HepG2 (cell line): ENCODE results near the gene SRCAP. TPM values are rescaled to one million over a fixed set of nuclear protein-coding genes. Genes with fewer than 3 reads are reported as not detected.

ENCODE experiments used
- CBFB ChIP-seq: sonication (generic); formaldehyde crosslinking; IDR thresholded peaks from 2 replicates; pipeline ENCODE4 v1.4.0; 2020; ENCODE audit warnings: missing genetic modification reagents
- HMG20B ChIP-seq: conservative IDR thresholded peaks from 2 replicates; pipeline ENCODE4 v1.6.1; 2016; ENCODE audit warnings: missing genetic modification reagents, missing compliant biosample characterization
- IRX3 ChIP-seq: sonication (generic); formaldehyde crosslinking; IDR thresholded peaks from 2 replicates; pipeline ENCODE4 v1.8.1; 2023; ENCODE audit warnings: mild to moderate bottlenecking, low read depth, missing genetic modification reagents, borderline replicate concordance
- NFIC ChIP-seq: IDR thresholded peaks from 2 replicates; pipeline ENCODE4 v1.6.1; 2012; ENCODE audit warnings: mild to moderate bottlenecking, low read length, inconsistent platforms
- PHF20 ChIP-seq: sonication (generic); formaldehyde crosslinking; IDR thresholded peaks from 2 replicates; pipeline ENCODE4 v1.5.0; 2020; ENCODE audit warnings: mild to moderate bottlenecking, missing genetic modification reagents
- RXRB ChIP-seq: IDR thresholded peaks from 2 replicates; pipeline ENCODE4 v1.6.1; 2016; ENCODE audit warnings: borderline replicate concordance, missing genetic modification reagents, missing compliant biosample characterization
- ZBTB1 ChIP-seq: sonication (generic); formaldehyde crosslinking; IDR thresholded peaks from 2 replicates; pipeline ENCODE4 v1.4.0; 2020; ENCODE audit warnings: missing genetic modification reagents, borderline replicate concordance
- ZNF264 ChIP-seq: sonication (generic); formaldehyde crosslinking; IDR thresholded peaks from 2 replicates; pipeline ENCODE4 v1.4.0; 2020; ENCODE audit warnings: missing genetic modification reagents
- ZNF451 ChIP-seq: sonication (generic); formaldehyde crosslinking; IDR thresholded peaks from 2 replicates; pipeline ENCODE4 v1.5.0; 2020; ENCODE audit warnings: mild to moderate bottlenecking, missing genetic modification reagents
- ZNF598 ChIP-seq: sonication (generic); formaldehyde crosslinking; IDR thresholded peaks from 2 replicates; pipeline ENCODE4 v1.5.1; 2020; ENCODE audit warnings: mild to moderate bottlenecking, missing genetic modification reagents, borderline replicate concordance
- ZNF605 ChIP-seq: sonication (generic); formaldehyde crosslinking; IDR thresholded peaks from 2 replicates; pipeline ENCODE4 v1.8.0; 2022; ENCODE audit warnings: mild to moderate bottlenecking, missing genetic modification reagents
- ZNF768 ChIP-seq: sonication (generic); formaldehyde crosslinking; IDR thresholded peaks from 2 replicates; pipeline ENCODE4 v1.4.0; 2020; ENCODE audit warnings: missing genetic modification reagents
- ZSCAN20 ChIP-seq: sonication (generic); formaldehyde crosslinking; IDR thresholded peaks from 2 replicates; pipeline ENCODE4 v1.4.0; 2020; ENCODE audit warnings: missing genetic modification reagents, mild to moderate bottlenecking, borderline replicate concordance
- polyA plus RNA-seq, 8 experiments: library from polyadenylated mRNA; depleted of rRNA in 3 of 8; stranded (reverse) in 7 of 8; unstranded in 1 of 8; fragments of >200 nt; fragmentation: Illumina TruSeq in 4 of 8; extraction: Trizol in 4 of 8; gene quantifications; 2 replicates each; pipeline versions ENCODE4 v1.2.1 to v1.2.3, GENCODE V29; 2011 to 2016; ENCODE audit warnings: low read depth in 4 of 8, missing spikeins in 1 of 8, mixed read lengths in 1 of 8; ENCODE audit not compliant: insufficient read depth in 1 of 8
- total RNA-seq, 5 experiments: library from RNA; depleted of rRNA; stranded (reverse); fragments of >200 nt; fragmentation: Illumina TruSeq; extraction: Trizol; gene quantifications; 2 replicates each; pipeline ENCODE4 v1.2.3, GENCODE V29; 2016; ENCODE audit warnings: low read depth in 1 of 5
- TF ChIP-seq, protein P1 (sequence below): sonication (generic); formaldehyde crosslinking; IDR thresholded peaks from 2 replicates; pipeline ENCODE4 v1.5.1; 2020; ENCODE audit warnings: missing genetic modification reagents, mild to moderate bottlenecking, borderline replicate concordance
- TF ChIP-seq, protein P2 (sequence below): sonication (generic); formaldehyde crosslinking; IDR thresholded peaks from 2 replicates; pipeline ENCODE4 v1.4.0; 2020; ENCODE audit warnings: missing genetic modification reagents
- TF ChIP-seq, protein P3 (sequence below): sonication (generic); formaldehyde crosslinking; conservative IDR thresholded peaks from 2 replicates; pipeline ENCODE4 v1.8.0; 2022; ENCODE audit warnings: missing genetic modification reagents
- TF ChIP-seq, protein P4 (sequence below): IDR thresholded peaks from 2 replicates; pipeline ENCODE4 v1.6.1; 2016; ENCODE audit warnings: control low read depth
- TF ChIP-seq, protein P5 (sequence below): sonication (generic); formaldehyde crosslinking; IDR thresholded peaks from 2 replicates; pipeline ENCODE4 v1.5.0; 2020; ENCODE audit warnings: mild to moderate bottlenecking, missing genetic modification reagents

Gene SRCAP
- total and polyA plus RNA-seq, 2 of the 13 experiments (the other 11 are each of a cell fraction or from before 2014, with no cell fraction given): 4.9 to 9.0 TPM

DNA sequence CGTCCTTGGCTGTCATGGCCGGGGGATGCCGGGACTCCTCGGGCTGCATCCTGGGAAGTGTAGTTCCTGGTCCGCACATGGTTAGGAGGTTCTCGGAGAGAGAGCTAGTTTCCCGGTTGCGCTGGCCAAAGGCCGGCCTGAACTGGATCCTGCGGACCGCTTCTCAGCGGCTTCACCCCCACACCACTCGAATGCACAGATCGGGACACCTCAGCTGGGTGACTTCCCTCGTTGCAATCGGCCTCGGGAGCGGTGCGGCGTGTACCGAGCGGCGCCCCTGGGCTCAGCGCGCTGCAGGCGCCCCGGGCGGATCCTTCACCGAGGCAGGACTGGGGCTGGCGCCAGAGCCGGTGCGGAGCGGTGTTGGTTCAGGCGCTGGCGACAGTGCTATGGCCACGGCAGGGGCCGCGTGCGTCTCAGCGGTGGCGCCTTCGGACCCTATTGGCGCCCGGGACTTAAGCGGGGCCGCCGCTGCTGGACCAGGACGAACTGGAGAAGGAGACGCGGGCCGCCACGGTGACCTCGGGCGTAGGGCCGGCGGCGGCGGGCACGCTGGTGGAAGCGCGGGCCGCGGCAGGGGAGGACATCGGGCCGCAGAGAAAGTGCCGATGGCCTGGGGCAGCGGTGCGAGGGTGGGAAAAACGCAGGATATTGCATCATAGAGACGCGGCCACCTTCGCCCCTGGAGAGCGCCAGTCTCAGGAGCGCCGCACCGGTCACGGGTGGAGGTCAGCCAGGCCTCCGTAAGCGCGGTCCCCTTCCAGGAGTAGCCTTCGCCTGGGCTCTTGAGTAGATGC lies 76.6 kb downstream of the SRCAP start (continued):
- TF ChIP-seq, protein P1, sequence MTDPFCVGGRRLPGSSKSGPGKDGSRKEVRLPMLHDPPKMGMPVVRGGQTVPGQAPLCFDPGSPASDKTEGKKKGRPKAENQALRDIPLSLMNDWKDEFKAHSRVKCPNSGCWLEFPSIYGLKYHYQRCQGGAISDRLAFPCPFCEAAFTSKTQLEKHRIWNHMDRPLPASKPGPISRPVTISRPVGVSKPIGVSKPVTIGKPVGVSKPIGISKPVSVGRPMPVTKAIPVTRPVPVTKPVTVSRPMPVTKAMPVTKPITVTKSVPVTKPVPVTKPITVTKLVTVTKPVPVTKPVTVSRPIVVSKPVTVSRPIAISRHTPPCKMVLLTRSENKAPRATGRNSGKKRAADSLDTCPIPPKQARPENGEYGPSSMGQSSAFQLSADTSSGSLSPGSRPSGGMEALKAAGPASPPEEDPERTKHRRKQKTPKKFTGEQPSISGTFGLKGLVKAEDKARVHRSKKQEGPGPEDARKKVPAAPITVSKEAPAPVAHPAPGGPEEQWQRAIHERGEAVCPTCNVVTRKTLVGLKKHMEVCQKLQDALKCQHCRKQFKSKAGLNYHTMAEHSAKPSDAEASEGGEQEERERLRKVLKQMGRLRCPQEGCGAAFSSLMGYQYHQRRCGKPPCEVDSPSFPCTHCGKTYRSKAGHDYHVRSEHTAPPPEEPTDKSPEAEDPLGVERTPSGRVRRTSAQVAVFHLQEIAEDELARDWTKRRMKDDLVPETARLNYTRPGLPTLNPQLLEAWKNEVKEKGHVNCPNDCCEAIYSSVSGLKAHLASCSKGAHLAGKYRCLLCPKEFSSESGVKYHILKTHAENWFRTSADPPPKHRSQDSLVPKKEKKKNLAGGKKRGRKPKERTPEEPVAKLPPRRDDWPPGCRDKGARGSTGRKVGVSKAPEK (CRISPR knock-in tag): no peak
- TF ChIP-seq HMG20B: no peak
- peak; percentile 74; the same call in 1 of the 2 replicates for TF ChIP-seq ZNF768 (CRISPR knock-in tag)
- TF ChIP-seq PHF20 (CRISPR knock-in tag): peak; percentile 72; the same call in 1 of the 2 replicates
- peak; percentile 80; the same call in 1 of the 2 replicates for TF ChIP-seq ZNF451 (CRISPR knock-in tag)
- TF ChIP-seq, protein P2, sequence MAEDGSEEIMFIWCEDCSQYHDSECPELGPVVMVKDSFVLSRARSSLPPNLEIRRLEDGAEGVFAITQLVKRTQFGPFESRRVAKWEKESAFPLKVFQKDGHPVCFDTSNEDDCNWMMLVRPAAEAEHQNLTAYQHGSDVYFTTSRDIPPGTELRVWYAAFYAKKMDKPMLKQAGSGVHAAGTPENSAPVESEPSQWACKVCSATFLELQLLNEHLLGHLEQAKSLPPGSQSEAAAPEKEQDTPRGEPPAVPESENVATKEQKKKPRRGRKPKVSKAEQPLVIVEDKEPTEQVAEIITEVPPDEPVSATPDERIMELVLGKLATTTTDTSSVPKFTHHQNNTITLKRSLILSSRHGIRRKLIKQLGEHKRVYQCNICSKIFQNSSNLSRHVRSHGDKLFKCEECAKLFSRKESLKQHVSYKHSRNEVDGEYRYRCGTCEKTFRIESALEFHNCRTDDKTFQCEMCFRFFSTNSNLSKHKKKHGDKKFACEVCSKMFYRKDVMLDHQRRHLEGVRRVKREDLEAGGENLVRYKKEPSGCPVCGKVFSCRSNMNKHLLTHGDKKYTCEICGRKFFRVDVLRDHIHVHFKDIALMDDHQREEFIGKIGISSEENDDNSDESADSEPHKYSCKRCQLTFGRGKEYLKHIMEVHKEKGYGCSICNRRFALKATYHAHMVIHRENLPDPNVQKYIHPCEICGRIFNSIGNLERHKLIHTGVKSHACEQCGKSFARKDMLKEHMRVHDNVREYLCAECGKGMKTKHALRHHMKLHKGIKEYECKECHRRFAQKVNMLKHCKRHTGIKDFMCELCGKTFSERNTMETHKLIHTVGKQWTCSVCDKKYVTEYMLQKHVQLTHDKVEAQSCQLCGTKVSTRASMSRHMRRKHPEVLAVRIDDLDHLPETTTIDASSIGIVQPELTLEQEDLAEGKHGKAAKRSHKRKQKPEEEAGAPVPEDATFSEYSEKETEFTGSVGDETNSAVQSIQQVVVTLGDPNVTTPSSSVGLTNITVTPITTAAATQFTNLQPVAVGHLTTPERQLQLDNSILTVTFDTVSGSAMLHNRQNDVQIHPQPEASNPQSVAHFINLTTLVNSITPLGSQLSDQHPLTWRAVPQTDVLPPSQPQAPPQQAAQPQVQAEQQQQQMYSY (CRISPR knock-in tag): peak; percentile 85
- TF ChIP-seq IRX3 (CRISPR knock-in tag): peak; percentile 90
- TF ChIP-seq, protein P3, sequence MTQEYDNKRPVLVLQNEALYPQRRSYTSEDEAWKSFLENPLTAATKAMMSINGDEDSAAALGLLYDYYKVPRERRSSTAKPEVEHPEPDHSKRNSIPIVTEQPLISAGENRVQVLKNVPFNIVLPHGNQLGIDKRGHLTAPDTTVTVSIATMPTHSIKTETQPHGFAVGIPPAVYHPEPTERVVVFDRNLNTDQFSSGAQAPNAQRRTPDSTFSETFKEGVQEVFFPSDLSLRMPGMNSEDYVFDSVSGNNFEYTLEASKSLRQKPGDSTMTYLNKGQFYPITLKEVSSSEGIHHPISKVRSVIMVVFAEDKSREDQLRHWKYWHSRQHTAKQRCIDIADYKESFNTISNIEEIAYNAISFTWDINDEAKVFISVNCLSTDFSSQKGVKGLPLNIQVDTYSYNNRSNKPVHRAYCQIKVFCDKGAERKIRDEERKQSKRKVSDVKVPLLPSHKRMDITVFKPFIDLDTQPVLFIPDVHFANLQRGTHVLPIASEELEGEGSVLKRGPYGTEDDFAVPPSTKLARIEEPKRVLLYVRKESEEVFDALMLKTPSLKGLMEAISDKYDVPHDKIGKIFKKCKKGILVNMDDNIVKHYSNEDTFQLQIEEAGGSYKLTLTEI (CRISPR knock-in tag): no peak
- 0 out of 2 replicates have a peak, but pooled peaks have one; percentile 43 for TF ChIP-seq NFIC
- TF ChIP-seq, protein P4, sequence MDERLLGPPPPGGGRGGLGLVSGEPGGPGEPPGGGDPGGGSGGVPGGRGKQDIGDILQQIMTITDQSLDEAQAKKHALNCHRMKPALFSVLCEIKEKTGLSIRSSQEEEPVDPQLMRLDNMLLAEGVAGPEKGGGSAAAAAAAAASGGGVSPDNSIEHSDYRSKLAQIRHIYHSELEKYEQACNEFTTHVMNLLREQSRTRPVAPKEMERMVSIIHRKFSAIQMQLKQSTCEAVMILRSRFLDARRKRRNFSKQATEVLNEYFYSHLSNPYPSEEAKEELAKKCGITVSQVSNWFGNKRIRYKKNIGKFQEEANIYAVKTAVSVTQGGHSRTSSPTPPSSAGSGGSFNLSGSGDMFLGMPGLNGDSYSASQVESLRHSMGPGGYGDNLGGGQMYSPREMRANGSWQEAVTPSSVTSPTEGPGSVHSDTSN: no peak
- TF ChIP-seq CBFB (CRISPR knock-in tag): peak; percentile 39
- TF ChIP-seq ZNF264: no peak; the same call in 1 of the 2 replicates
- TF ChIP-seq ZSCAN20 (CRISPR knock-in tag): no peak; the same call in 1 of the 2 replicates
- peak; percentile 96 for TF ChIP-seq ZNF598 (CRISPR knock-in tag)
- TF ChIP-seq, protein P5, sequence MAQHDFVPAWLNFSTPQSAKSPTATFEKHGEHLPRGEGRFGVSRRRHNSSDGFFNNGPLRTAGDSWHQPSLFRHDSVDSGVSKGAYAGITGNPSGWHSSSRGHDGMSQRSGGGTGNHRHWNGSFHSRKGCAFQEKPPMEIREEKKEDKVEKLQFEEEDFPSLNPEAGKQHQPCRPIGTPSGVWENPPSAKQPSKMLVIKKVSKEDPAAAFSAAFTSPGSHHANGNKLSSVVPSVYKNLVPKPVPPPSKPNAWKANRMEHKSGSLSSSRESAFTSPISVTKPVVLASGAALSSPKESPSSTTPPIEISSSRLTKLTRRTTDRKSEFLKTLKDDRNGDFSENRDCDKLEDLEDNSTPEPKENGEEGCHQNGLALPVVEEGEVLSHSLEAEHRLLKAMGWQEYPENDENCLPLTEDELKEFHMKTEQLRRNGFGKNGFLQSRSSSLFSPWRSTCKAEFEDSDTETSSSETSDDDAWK (CRISPR knock-in tag): no peak
- TF ChIP-seq ZBTB1 (CRISPR knock-in tag): no peak; the same call in 1 of the 2 replicates
- TF ChIP-seq RXRB (CRISPR knock-in tag): peak; percentile 54; the same call in 1 of the 2 replicates
- TF ChIP-seq ZNF605 (CRISPR knock-in tag): no peak; the same call in 1 of the 2 replicates
